ENCODE results near the gene CGB8. TPM values are rescaled to one million over a fixed set of nuclear protein-coding genes. Genes with fewer than 3 reads are reported as not detected.
"Not testable (repeated sequence)": the region's sequence is repeated elsewhere in the genome, so short reads cannot be mapped to it uniquely, and the experiment has no call there.

The CGB8 gene
- total RNA-seq, 1 experiment from 2014 or later, result not detected

GRCh38 chr19:49067554-49067953, 18.6 kb upstream of the CGB8 start:
- DNase-seq (ENCODE audit: low spot score), result no peak
- in situ Hi-C loops (cut with HindIII; ENCODE audit: low sequenced_read_pairs), result no loop called here

GRCh38 chr19:49065905-49066512, 17.1 kb upstream of the CGB8 start:
- in situ Hi-C loops (cut with HindIII; ENCODE audit: low sequenced_read_pairs), result no loop called here
- peak; percentile 22 for DNase-seq (ENCODE audit: low spot score)

- peak; percentile 23 for DNase-seq (ENCODE audit: low spot score)
- in situ Hi-C loops (cut with HindIII; ENCODE audit: low sequenced_read_pairs), result no loop called here
These were observed 16.1 kb upstream of the CGB8 start, which contains the start of gene NTF4 for GRCh38 chr19:49064768-49065611. Gene NTF4 (minus strand): TSS chr19:49064818. CDS start chr19:49061997, 2,821 bp downstream.

GRCh38 chr19:49064029-49064629, 15.2 kb upstream of the CGB8 start:
- no peak for DNase-seq (ENCODE audit: low spot score)
- in situ Hi-C loops (cut with HindIII; ENCODE audit: low sequenced_read_pairs), result no loop called here

- in situ Hi-C loops (cut with HindIII; ENCODE audit: low sequenced_read_pairs), result no loop called here
- no peak for DNase-seq (ENCODE audit: low spot score)
These were observed 12.5 kb upstream of the CGB8 start for GRCh38 chr19:49061445-49061844.

- in situ Hi-C loops (cut with HindIII; ENCODE audit: low sequenced_read_pairs), result no loop called here
- no peak for DNase-seq (ENCODE audit: low spot score)
These were observed 12.1 kb upstream of the CGB8 start for GRCh38 chr19:49061000-49061399.

GRCh38 chr19:49059053-49059452, 10.1 kb upstream of the CGB8 start:
- DNase-seq (ENCODE audit: low spot score), result no peak
- in situ Hi-C loops (cut with HindIII; ENCODE audit: low sequenced_read_pairs), result no loop called here

GRCh38 chr19:49058562-49058961, 9.7 kb upstream of the CGB8 start:
- peak; percentile 11 for DNase-seq (ENCODE audit: low spot score)
- in situ Hi-C loops (cut with HindIII; ENCODE audit: low sequenced_read_pairs), result no loop called here

- in situ Hi-C loops (cut with HindIII; ENCODE audit: low sequenced_read_pairs), result no loop called here
- DNase-seq (ENCODE audit: low spot score), result peak; percentile 9
These were observed 8.8 kb upstream of the CGB8 start, which contains the start of gene CGB7 for GRCh38 chr19:49057636-49058234. Gene CGB7 (minus strand): TSS chr19:49057749. CDS start chr19:49055375, 2,374 bp downstream.

- in situ Hi-C loops (cut with HindIII; ENCODE audit: low sequenced_read_pairs); DNase-seq (ENCODE audit: low spot score): not testable (repeated sequence)
These were observed 8.1 kb upstream of the CGB8 start for GRCh38 chr19:49056902-49057596.

- DNase-seq (ENCODE audit: low spot score), result no peak
- in situ Hi-C loops (cut with HindIII; ENCODE audit: low sequenced_read_pairs), result no loop called here
These were observed 7.4 kb upstream of the CGB8 start for GRCh38 chr19:49056101-49056901.

GRCh38 chr19:49050376-49051033, 1.6 kb upstream of the CGB8 start:
- in situ Hi-C loops (cut with HindIII; ENCODE audit: low sequenced_read_pairs); DNase-seq (ENCODE audit: low spot score): not testable (repeated sequence)

GRCh38 chr19:49049834-49050233, 923 bp upstream of the CGB8 start:
- DNase-seq (ENCODE audit: low spot score); in situ Hi-C loops (cut with HindIII; ENCODE audit: low sequenced_read_pairs): not testable (repeated sequence)

GRCh38 chr19:49043548-49043947, 5.4 kb downstream of the CGB8 start, which contains the start of gene CGB5:
Gene CGB5 (plus strand): TSS chr19:49043848. CDS start chr19:49044210, 362 bp downstream.
- in situ Hi-C loops (cut with HindIII; ENCODE audit: low sequenced_read_pairs); DNase-seq (ENCODE audit: low spot score): not testable (repeated sequence)

- DNase-seq (ENCODE audit: low spot score); in situ Hi-C loops (cut with HindIII; ENCODE audit: low sequenced_read_pairs): not testable (repeated sequence)
These were observed 6.2 kb downstream of the CGB8 start for GRCh38 chr19:49042666-49043065.

GRCh38 chr19:49042177-49042576, 6.7 kb downstream of the CGB8 start:
- in situ Hi-C loops (cut with HindIII; ENCODE audit: low sequenced_read_pairs), result no loop called here

GRCh38 chr19:49039736-49040135, 9.2 kb downstream of the CGB8 start:
- in situ Hi-C loops (cut with HindIII; ENCODE audit: low sequenced_read_pairs); DNase-seq (ENCODE audit: low spot score): not testable (repeated sequence)

More at GRCh38 chr19:49042177-49042576, 6.7 kb downstream of the CGB8 start:
- DNase-seq (ENCODE audit: low spot score), result no peak
